A673 (cell line): ENCODE measurements around the gene KCNK15. TPM values are rescaled to one million over a fixed set of nuclear protein-coding genes. Genes with fewer than 3 reads are reported as not detected.

Source experiments
- BruUV-seq: library from RNA; stranded (reverse); fragments of 400-500 nt; replicated peaks from 2 replicates; lab custom pipeline; 2021; lab: Mats Ljungman, UMichigan
- CTCF ChIA-PET: fragments of 300-600 bp; sonication (Branson Sonifier 250); formaldehyde crosslinking; loops from one replicate; lab custom pipeline; 2022; ENCODE audit warnings: antibody characterized with exemption; lab: Charles Lee
- POLR2A ChIA-PET: fragments of 300-600 bp; sonication (Branson Sonifier 250); formaldehyde crosslinking; loops from one replicate; lab custom pipeline; 2022; ENCODE audit warnings: antibody characterized with exemption; ENCODE audit not compliant: low non-redundant PET; lab: Charles Lee
- DNase-seq: peaks from one replicate; pipeline ENCODE4 v3.0.0-alpha.2; 2015; ENCODE audit warnings: low spot score
- H3K27ac ChIP-seq: fragments of 200-600 bp; sonication (generic); 2 replicates; pipeline ENCODE4 v1.5.1; 2016; ENCODE audit warnings: mixed run types, low read depth, mild to moderate bottlenecking, mixed read lengths, antibody characterized with exemption, low read length; ENCODE audit not compliant: poor library complexity, severe bottlenecking
- H3K27me3 ChIP-seq: fragments of 200-600 bp; sonication (generic); replicated peaks from 2 replicates; pipeline ENCODE4 v1.6.1; 2017; ENCODE audit warnings: mixed run types, low read depth, mild to moderate bottlenecking, mixed read lengths, antibody characterized with exemption, low read length; ENCODE audit not compliant: insufficient read depth, poor library complexity
- H3K36me3 ChIP-seq: fragments of 200-600 bp; sonication (generic); 2 replicates; pipeline ENCODE4 v1.6.1; 2016; ENCODE audit warnings: mixed run types, mild to moderate bottlenecking, mixed read lengths, antibody characterized with exemption, low read length; ENCODE audit not compliant: insufficient read depth, poor library complexity, severe bottlenecking
- H3K4me1 ChIP-seq: fragments of 200-600 bp; sonication (generic); 2 replicates; pipeline ENCODE4 v1.6.1; 2017; ENCODE audit warnings: mixed run types, mild to moderate bottlenecking, mixed read lengths, antibody characterized with exemption, low read length; ENCODE audit not compliant: insufficient read depth, poor library complexity, severe bottlenecking
- H3K4me3 ChIP-seq: fragments of 200-600 bp; sonication (generic); 2 replicates; pipeline ENCODE4 v1.5.1; 2016; ENCODE audit warnings: low read depth, mixed run types, mild to moderate bottlenecking, mixed read lengths, low read length; ENCODE audit not compliant: poor library complexity, severe bottlenecking
- H3K9me3 ChIP-seq: fragments of 200-600 bp; sonication (generic); 2 replicates; pipeline ENCODE4 v1.6.1; 2016; ENCODE audit warnings: mixed run types, low read depth, mild to moderate bottlenecking, mixed read lengths, antibody characterized with exemption, low read length; ENCODE audit not compliant: poor library complexity, severe bottlenecking
- CTCF ChIP-seq: fragments of 300-800, 200-600 bp; sonication (generic); conservative IDR thresholded peaks from 2 replicates; pipeline ENCODE4 v1.5.1; 2017; ENCODE audit warnings: low read depth, mild to moderate bottlenecking, antibody characterized with exemption, low read length, moderate library complexity, mixed read lengths
- EZH2 ChIP-seq: fragments of 200-600 bp; sonication (generic); IDR thresholded peaks from 2 replicates; pipeline ENCODE4 v1.6.1; 2017; ENCODE audit warnings: borderline replicate concordance, low read depth, mild to moderate bottlenecking, mixed read lengths, antibody characterized with exemption, low read length; ENCODE audit not compliant: poor library complexity, severe bottlenecking
- intact Hi-C: fragments of 100-400 bp; cut with micrococcal nuclease; formaldehyde crosslinking; loops from one replicate; pipeline ENCODE4 v1.10.0; 2022; ENCODE audit not compliant: unreplicated experiment
- total RNA-seq: library from RNA; stranded (reverse); gene quantifications from 2 replicates; pipeline ENCODE4 v1.2.3, GENCODE V29; 2021

Gene KCNK15
- total RNA-seq, 1 experiment from 2014 or later: not detected

DNA sequence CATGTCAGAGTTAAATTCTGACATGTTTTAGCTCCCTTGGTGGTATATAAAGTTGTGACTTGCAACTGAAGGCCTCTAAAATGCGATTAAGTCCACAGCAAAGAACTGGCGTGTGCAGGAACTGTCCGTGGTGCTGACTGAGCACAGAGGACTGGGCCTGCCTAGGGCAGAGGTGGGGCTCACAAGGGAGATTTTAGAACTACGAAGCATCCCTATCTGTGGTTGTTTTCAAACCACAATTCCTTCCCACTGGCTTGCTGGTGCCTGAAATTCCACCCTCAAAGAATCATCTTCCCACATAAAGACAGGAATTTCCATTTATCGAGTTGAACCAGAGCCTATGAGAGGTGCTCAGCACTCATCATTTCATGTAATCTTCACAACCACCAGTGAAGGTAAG is 34.6 kb downstream of the KCNK15 start:
- CTCF ChIA-PET: no interaction called here

DNA sequence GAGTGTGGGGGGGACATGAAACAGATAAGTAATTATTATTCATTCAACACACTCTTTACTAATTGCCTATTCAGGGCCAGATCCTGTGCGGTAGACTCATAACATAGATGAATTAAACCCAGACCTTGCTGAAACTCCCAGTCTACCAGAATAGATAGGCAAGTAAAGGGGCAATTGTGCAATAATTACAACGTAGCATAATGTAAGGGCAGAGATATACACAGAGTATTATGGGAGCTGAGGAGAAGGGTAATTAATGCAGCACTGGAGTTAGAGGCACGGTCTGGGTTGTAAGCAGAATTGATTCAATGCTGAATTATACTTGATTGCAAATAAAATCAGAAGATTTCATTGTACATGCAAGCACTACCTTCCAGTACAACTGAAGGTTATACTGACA is 35.5 kb downstream of the KCNK15 start:
- POLR2A ChIA-PET: no interaction called here
- CTCF ChIA-PET: no interaction called here

More for the DNA sequence above, 34.6 kb downstream of the KCNK15 start:
- H3K27ac ChIP-seq: no peak overlapping the region
- POLR2A ChIA-PET: no interaction called here
- intact Hi-C loops: no loop called here
- BruUV-seq: no TSS peak
- peaks cover 5% of the 10 kb centered on the region for H3K27me3 ChIP-seq
- H3K4me3 ChIP-seq: no peak overlapping the region
- no peaks in the 10 kb centered on the region for H3K9me3 ChIP-seq
- no peaks in the 10 kb centered on the region for H3K36me3 ChIP-seq
- TF ChIP-seq EZH2 (no peak), CTCF (no peak)
- H3K4me1 ChIP-seq: no peaks in the 10 kb centered on the region
- DNase-seq: peak; percentile 68

DNA sequence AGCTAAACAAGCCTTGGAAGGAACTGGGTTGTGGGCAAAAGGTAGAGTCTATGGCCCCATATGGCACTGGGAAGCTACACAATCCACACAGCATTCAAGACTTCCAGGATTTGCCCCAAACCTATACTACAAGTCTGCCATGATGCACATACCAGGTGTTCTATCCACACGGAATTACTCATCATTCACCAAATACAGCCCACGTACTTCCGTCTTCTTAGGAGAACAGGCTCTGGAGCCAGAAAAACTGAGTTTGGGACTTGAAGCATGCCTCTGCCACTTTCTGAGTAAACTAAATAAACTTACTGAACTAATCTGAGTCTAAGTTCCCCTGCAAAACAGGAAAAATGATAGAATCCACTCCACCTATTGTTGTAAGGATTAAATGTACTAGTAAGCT is 36.1 kb downstream of the KCNK15 start:
- H3K4me3 ChIP-seq: no peak overlapping the region
- no peak for TF ChIP-seq EZH2
- no peak for TF ChIP-seq CTCF
- H3K4me1 ChIP-seq: no peaks in the 10 kb centered on the region
- ChIA-PET POLR2A (no interaction called here), CTCF (no interaction called here)
- BruUV-seq: no TSS peak
- DNase-seq: no peak
- peaks cover 4% of the 10 kb centered on the region for H3K27me3 ChIP-seq
- H3K36me3 ChIP-seq: no peaks in the 10 kb centered on the region
- intact Hi-C loops: no loop called here
- H3K9me3 ChIP-seq: no peaks in the 10 kb centered on the region
- H3K27ac ChIP-seq: no peak overlapping the region

More for the DNA sequence above, 35.5 kb downstream of the KCNK15 start:
- Histone ChIP-seq H3K4me3 (no peak overlapping the region), H3K4me1 (no peaks in the 10 kb centered on the region), H3K27me3 (peaks cover 4% of the 10 kb centered on the region), H3K9me3 (no peaks in the 10 kb centered on the region), H3K27ac (no peak overlapping the region), H3K36me3 (no peaks in the 10 kb centered on the region)
- intact Hi-C loops: no loop called here
- no TSS peak for BruUV-seq
- no peak for DNase-seq
- TF ChIP-seq CTCF (no peak), EZH2 (no peak)
